Panc1 (cell line): ENCODE data around the gene SLC41A3.

Source experiments
- CTCF ChIP-seq: fragments of 450-650 bp; IDR thresholded peaks from 2 replicates; pipeline ENCODE4 v1.5.1; 2017; ENCODE audit warnings: mild to moderate bottlenecking
- POLR2AphosphoS5 ChIP-seq: IDR thresholded peaks from 2 replicates; pipeline ENCODE4 v1.6.1; 2012; ENCODE audit warnings: mild to moderate bottlenecking, low read depth, low read length, moderate library complexity
- SIN3A ChIP-seq: IDR thresholded peaks from 2 replicates; pipeline ENCODE4 v1.6.1; 2012; ENCODE audit warnings: low read depth, mild to moderate bottlenecking, low read length, moderate library complexity, borderline replicate concordance; ENCODE audit not compliant: insufficient read depth

- no peak for TF ChIP-seq CTCF
- TF ChIP-seq POLR2AphosphoS5: no peak
- TF ChIP-seq SIN3A: no peak
Observed at GRCh38 chr3:126040386-126040785, 43.5 kb downstream of the SLC41A3 start.
